ENCODE results near the gene MATCAP1.

Gene MATCAP1

DNA sequence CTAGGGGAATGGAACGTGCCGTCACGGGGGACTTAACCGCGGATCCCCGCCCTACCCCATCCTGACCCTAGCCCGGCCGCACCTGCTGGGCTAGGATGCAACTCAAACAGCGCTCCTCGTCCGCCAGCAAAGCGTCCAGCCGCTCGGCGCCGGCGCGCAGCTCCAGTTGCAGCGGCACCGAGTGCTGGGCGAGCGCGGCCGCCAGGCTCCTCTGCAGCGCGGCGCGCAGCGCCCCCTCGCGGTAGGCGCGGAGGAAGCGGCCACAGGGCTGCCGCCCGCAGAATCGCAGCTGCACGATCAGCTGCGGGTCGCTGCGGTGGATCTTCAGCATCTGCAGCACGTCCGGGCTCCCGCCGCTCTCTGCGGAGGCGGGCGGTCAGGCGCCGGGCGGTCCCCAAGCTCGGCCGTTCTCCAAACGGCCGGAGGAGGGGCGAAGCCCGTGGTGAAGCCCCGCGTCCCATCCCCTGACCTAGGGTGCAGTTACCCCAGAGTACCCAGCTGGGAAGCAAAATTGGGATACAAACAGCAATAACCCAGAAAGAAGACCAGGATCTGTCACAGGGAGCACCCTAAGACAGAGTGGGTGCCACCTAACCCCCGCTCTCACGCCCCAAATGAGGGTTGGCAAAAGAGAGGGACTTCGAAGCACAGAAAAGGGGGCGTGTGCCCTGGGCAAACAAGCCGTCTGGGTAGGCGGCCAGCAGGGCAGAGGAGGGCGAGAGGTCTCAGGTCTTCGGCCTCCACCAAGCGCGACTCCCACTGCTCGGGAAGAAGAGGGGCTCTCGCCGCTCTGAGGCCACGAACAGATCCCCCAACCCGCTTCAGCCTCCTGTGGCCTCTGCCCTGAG lies 28.2 kb downstream of the MATCAP1 start:
- peak; percentile 57 for DNase-seq

DNA sequence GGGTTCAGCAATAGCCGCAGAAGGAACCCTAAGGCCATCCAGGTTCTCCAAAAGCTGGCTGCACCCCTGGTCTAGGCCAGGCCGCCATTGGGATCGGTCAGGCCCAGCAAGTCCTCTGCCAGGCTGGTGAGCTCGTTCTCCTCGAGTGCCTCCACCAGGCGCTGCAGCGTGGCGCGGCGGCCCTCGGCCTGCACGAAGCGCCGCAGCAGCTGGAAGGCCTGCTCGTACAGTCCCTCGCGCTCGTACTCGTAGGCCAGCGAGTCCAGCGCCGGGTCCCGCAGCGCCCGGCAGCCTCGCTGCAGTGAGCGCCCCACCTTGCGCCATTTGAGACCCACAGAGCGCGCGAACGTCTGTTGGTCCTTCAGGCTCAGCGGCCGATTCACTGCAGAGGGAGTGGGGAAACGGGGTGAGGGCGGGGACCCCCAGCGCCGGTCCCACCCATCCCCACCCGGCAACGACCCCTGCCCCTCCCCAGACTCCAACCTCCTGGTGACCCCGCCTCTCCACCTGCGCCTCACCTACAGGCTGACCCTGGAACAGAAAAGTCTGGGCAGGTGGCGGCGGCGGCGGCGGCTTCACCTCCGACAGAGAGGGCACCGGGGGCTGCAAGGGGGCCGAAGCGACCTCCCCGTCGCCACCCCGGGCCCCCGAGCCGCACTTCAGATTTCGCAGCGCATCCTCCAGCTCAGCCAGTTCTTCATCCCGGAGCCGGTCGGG lies 29.0 kb downstream of the MATCAP1 start:
- no peak for DNase-seq

DNA sequence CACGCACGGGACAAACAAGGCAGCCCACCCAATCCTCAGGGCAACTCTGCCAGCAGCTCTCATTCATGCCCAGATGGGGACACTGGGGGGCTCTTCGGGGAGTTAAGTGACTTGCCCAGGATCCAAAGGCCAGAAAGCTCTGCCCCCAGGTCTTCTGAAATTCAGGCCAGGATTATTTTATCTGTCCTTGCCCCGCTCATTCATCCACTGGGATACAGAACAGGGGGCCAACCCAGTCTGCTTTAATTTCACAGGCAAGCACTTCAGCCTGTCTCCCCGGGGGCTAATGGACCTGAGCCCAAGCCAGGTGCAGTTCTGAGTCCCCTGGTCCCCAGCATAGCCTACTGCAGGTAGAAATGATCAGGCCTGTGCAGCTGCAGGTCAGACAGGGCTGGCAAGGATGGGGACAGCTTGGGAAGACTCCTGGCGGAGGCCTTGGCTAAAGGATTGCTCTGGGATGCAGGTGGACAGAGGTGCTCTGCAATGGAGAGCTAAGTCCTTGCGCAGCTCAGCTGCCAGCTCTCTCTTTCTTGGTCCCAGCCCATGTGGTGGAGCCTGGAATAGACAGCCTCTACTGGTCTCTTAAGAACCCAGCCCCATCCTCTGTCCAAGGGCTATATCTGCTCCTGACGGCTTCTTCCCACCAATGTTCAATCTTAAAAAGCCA lies 32.2 kb downstream of the MATCAP1 start:
- DNase-seq: no peak

DNA sequence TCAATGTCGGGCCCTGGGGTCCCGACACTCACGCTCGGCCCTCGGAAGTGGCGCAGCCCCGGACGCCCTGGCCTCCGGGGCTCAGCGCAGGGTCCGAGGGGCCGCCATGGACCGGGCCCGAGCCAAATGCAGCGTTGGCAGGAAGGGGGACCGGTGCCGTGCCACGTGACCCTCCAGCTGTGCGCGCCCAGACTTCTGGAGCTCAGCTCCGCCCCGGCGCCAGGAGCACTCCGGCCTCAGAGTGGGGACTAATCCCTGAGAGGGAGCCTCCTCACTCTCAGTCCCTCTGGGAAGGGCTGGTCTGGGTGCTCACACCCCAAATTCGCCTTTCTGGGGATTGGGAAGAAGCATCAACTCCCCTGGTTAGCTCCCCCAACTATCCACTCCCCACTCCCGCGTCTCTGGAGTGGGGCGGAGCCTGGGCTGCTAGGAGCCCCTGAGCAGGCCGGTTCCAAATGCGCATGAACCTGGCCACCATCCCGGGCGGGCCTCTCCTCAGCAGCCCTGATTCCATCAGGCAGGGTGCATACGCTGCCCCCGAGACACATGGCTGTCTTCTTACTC lies 32.8 kb downstream of the MATCAP1 start, which contains the start of gene B3GNT9:
Gene B3GNT9 (minus strand): TSS at position 166 of the 564 bp plus-strand sequence. CDS start 513 bp downstream, outside the sequence.
- peak; percentile 74 for DNase-seq

- DNase-seq: peak; percentile 73
Measured at GRCh38 chr16:67150047-67150832, 33.5 kb downstream of the MATCAP1 start.

DNA sequence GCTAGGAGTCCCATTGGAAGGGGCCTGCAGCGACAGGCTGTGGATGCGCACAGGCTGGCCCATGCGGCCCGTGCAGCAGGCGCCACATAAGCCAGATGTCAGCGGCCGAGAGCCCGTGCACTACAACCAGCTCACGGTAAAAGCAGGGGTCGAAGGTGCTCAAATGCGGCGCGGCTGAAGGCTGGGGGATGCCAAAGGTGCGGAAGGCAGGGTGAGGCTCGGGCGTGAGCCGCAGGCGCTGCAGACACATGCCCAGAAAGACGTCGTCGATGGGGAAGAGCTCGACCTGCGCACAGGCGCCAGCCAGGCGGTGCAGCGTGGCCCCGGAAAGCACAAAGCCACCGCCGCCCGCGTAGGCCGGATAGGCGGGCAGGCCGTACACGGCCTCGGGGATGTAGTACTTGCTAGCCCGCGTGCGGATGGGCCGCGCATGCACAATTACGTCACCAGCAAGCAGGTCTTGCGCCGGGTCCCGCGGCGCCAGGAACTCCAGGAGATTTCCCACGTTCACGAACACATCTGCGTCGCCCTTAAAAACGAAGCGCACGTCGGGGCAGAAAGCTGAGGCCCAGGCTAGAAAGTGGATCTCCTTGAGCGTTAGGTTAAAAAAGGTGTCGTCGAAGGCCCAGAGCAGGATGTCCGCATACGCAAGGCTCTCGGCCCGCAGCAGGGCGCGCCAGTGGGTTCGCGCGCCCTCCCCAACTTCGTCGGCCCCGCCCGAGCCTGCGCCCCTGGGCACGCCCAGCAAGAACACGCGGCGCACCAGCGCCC lies 34.3 kb downstream of the MATCAP1 start:
- DNase-seq: no peak

GRCh38 chr16:67148656-67149275 lies 35.0 kb downstream of the MATCAP1 start:
- DNase-seq: no peak

DNA sequence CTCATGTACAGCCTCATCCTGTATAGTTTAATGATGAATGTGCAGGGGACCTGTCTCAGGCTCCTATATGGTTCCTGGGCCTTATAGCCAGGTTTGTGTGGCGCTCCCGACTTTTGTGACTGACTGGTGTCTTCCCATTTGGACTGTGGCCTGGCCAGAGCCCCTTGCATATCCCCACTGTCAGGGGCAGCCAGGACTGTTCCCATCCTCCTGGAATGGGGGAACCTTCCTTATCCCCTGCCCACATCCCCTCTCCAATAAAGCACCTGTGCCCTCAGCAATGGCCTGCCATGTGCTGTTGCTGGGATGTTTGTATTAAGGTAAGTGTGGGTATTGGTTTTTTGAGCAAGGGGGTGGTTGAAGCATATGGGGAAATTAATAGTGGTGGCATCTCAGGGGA lies 35.5 kb downstream of the MATCAP1 start:
- DNase-seq: no peak

GRCh38 chr16:67147437-67148140 lies 36.2 kb downstream of the MATCAP1 start:
- DNase-seq: no peak

GRCh38 chr16:67146523-67147357 lies 37.0 kb downstream of the MATCAP1 start:
- no peak for DNase-seq

DNA sequence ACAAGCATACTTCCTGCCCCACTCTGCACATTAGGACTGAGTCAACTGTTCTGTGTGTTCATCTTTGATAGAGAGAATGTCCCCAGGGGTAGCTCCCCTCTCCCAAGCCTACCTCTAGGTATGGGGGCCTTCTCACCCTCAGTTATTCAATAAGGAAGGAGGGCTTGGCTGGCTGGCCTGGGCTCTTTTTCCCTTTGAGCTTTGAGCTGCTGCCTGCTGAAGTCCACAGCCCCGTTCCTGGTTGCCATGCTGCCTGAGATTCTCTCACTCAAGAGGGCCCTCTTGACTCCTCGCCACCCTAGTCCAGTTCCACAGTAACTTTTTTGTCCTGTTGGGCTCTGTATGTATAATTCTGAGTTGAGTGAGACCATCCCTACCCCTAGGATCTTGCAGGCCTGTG lies 38.0 kb downstream of the MATCAP1 start:
- no peak for DNase-seq

GRCh38 chr16:67144943-67145342 lies 38.8 kb downstream of the MATCAP1 start:
- no peak for DNase-seq

DNA sequence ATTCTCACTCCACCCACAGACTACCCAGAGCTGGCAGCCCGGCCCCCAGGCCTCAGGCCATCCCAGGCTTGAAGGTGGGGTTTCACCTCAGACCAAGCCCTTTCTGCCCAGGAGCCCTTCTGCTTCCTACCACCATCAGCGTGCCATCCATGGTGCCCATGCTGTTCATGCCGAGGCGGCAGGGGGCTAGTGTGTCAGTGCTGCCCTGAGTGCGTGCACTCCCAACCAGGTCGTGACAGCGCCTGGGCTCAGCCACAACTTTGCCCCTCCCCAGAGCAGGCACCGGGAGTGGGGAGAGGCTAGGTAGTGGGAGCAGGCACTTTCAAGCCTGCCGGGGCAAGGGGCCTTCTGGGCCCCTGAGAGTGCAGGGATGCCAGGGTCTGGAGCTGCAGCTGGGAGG lies 41.4 kb downstream of the MATCAP1 start:
- DNase-seq: no peak

GRCh38 chr16:67141391-67141790 lies 42.4 kb downstream of the MATCAP1 start:
- no peak for DNase-seq

- no peak for DNase-seq
Measured at GRCh38 chr16:67137605-67138004, 46.2 kb downstream of the MATCAP1 start.

DNA sequence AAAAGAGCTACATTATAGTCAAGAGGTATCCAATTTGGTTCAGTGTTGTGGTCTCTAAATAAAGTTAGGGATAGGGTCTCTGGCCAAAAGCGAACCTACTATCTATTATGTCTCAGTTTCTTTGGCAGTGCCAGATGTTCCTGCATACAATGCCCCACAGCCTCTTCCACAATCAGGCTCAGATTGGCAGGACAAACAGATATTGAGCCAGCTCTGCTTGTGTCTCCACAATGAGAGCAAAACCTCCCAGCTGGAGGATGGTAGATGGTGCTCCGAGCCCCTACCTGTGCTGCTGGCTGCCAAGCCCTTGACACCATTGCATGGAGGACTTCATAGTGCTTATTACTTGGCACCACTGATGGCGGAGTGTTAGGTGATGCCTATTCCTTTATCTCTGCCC lies 54.3 kb downstream of the MATCAP1 start:
- no peak for DNase-seq

DNA sequence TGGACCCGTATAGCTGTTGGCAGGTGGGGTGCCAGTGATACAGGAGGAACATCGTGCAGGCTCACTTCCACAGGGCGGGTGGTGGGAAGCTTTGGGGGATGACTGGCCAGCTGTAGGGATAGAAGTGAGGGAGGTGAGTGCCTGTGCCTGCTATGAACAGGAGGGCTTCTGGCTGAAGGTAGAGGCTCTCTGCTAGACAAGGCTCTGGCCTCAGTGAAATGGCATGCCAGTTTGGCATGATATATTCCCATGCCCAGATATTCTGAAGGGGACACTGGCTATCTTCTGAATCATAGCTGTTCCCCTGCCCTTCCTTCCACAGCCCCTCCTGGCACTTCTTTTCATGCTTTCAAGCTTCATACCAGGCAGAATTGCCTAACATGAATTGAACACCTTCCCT lies 54.9 kb downstream of the MATCAP1 start:
- DNase-seq: no peak

- no peak for DNase-seq
Measured at GRCh38 chr16:67128417-67128816, 55.3 kb downstream of the MATCAP1 start.
